DND-41 (cell line): ENCODE results near the gene IWS1.
"Not testable (repeated sequence)": the region's sequence is repeated elsewhere in the genome, so short reads cannot be mapped to it uniquely, and the experiment has no call there.

ENCODE experiments used
- ATAC-seq: fragments of 200-7000 bp; cut with Tn5 transposase; 3 replicates; pipeline ENCODE4 v1.9.1; 2021; ENCODE audit warnings: low read depth; ENCODE audit not compliant: insufficient read depth
- DNase-seq: peaks from one replicate; pipeline ENCODE4 v3.0.0-alpha.2; 2020
- H2AFZ ChIP-seq: 2 replicates; pipeline ENCODE4 v1.6.0; 2012; ENCODE audit warnings: low read depth, low read length
- H3K27ac ChIP-seq: 2 replicates; pipeline ENCODE4 v1.5.1; 2012; ENCODE audit warnings: low read length, inconsistent platforms
- H3K27me3 ChIP-seq: fragments of 200-600 bp; sonication (generic); 2 replicates; pipeline ENCODE4 v1.6.0; 2012; ENCODE audit warnings: low read length, mild to moderate bottlenecking, inconsistent platforms; ENCODE audit not compliant: insufficient read depth, poor library complexity
- H3K36me3 ChIP-seq: 2 replicates; pipeline ENCODE4 v1.5.1; 2012; ENCODE audit warnings: low read length, inconsistent platforms; ENCODE audit not compliant: insufficient read depth
- H3K4me1 ChIP-seq: 2 replicates; pipeline ENCODE4 v1.5.1; 2012; ENCODE audit warnings: mild to moderate bottlenecking, low read length; ENCODE audit not compliant: insufficient read depth
- H3K4me2 ChIP-seq: 2 replicates; pipeline ENCODE4 v1.6.0; 2012; ENCODE audit warnings: mild to moderate bottlenecking, moderate library complexity, low read length, inconsistent platforms; ENCODE audit not compliant: insufficient read depth
- H3K4me3 ChIP-seq, 2 experiments: fragments of 200-600 bp in 1 of 2; shearing (Covaris generic) in 1 of 2; 2 replicates each; pipeline ENCODE4 v1.5.1; 2012 to 2016; ENCODE audit warnings: inconsistent platforms in 2 of 2, low read length in 2 of 2, mild to moderate bottlenecking in 2 of 2, low read depth in 1 of 2, moderate library complexity in 1 of 2
- H3K79me2 ChIP-seq: 2 replicates; pipeline ENCODE4 v1.6.0; 2012; ENCODE audit warnings: low read length, inconsistent platforms; ENCODE audit not compliant: insufficient read depth
- H3K9ac ChIP-seq: 2 replicates; pipeline ENCODE4 v1.6.0; 2012; ENCODE audit warnings: low read depth, mild to moderate bottlenecking, inconsistent platforms, low read length, moderate library complexity
- H3K9me3 ChIP-seq: 2 replicates; pipeline ENCODE4 v1.5.1; 2012; ENCODE audit warnings: low read length, moderate library complexity, mild to moderate bottlenecking, inconsistent platforms; ENCODE audit not compliant: insufficient read depth, severe bottlenecking
- H4K20me1 ChIP-seq: 2 replicates; pipeline ENCODE4 v1.6.0; 2012; ENCODE audit warnings: low read length; ENCODE audit not compliant: insufficient read depth
- CTCF ChIP-seq: IDR thresholded peaks from 2 replicates; pipeline ENCODE4 v1.5.1; 2012; ENCODE audit warnings: borderline replicate concordance, low read length, moderate library complexity, mild to moderate bottlenecking; ENCODE audit not compliant: poor library complexity, severe bottlenecking; ENCODE audit errors: extremely low read depth
- EZH2 ChIP-seq: IDR thresholded peaks from 3 replicates; pipeline ENCODE4 v1.6.1; 2012; ENCODE audit warnings: borderline replicate concordance, low read depth, mild to moderate bottlenecking, moderate library complexity, low read length, inconsistent platforms; ENCODE audit not compliant: severe bottlenecking

The IWS1 gene

GRCh38 chr2:127527001-127527804, 914 bp upstream of the IWS1 start:
- H3K9me3 ChIP-seq = no peaks in the 10 kb centered on the region
- TF ChIP-seq CTCF = no peak
- TF ChIP-seq EZH2 = no peak
- no peak for DNase-seq
- peak overlapping the region; percentile 91 for H3K4me2 ChIP-seq
- H3K27ac ChIP-seq = peak overlapping the region; percentile 95
- H3K79me2 ChIP-seq = peaks cover 43% of the 10 kb centered on the region
- peaks cover 25% of the 10 kb centered on the region for H3K36me3 ChIP-seq
- H3K4me3 ChIP-seq = peak overlapping the region; percentile 71 to 89; a peak in 3 of 4 replicates
- H3K4me1 ChIP-seq = peaks cover 50% of the 10 kb centered on the region
- peaks cover 22% of the 10 kb centered on the region; the same call in 1 of the 2 replicates for H4K20me1 ChIP-seq
- H2AFZ ChIP-seq = peak overlapping the region; percentile 90
- ATAC-seq = peak; percentile 18
- peak overlapping the region; percentile 87 for H3K9ac ChIP-seq
- H3K27me3 ChIP-seq = no peaks in the 10 kb centered on the region

GRCh38 chr2:127525691-127526131, 578 bp downstream of the IWS1 start:
- peaks cover 27% of the 10 kb centered on the region; the same call in 1 of the 2 replicates for H4K20me1 ChIP-seq
- peak overlapping the region; percentile 87 for H3K9ac ChIP-seq
- peak overlapping the region; percentile 95 for H3K27ac ChIP-seq
- H3K9me3 ChIP-seq = no peaks in the 10 kb centered on the region
- H3K36me3 ChIP-seq = peaks cover 39% of the 10 kb centered on the region
- H3K4me3 ChIP-seq = peak overlapping the region; percentile 71 to 89
- H3K79me2 ChIP-seq = peaks cover 58% of the 10 kb centered on the region
- peak overlapping the region; percentile 91 for H3K4me2 ChIP-seq
- H3K27me3 ChIP-seq = no peaks in the 10 kb centered on the region
- ATAC-seq (peak; percentile 18), DNase-seq (peak; percentile 39)
- H2AFZ ChIP-seq = peak overlapping the region; percentile 90
- peaks cover 54% of the 10 kb centered on the region for H3K4me1 ChIP-seq
- TF ChIP-seq CTCF (no peak), EZH2 (no peak)

GRCh38 chr2:127524198-127524834, 2.0 kb downstream of the IWS1 start:
- Histone ChIP-seq H3K4me1 (peaks cover 54% of the 10 kb centered on the region), H3K79me2 (peaks cover 72% of the 10 kb centered on the region), H3K4me3 (peak overlapping the region in 1 of 2 experiments; percentile 89; a peak in 2 of 4 replicates), H3K4me2 (peak overlapping the region; percentile 91), H4K20me1 (peaks cover 31% of the 10 kb centered on the region; the same call in 1 of the 2 replicates), H3K36me3 (peaks cover 53% of the 10 kb centered on the region), H3K9ac (peak overlapping the region; percentile 13; the same call in 1 of the 2 replicates)
- not testable (repeated sequence) for H3K27me3 ChIP-seq, H3K9me3 ChIP-seq, H2AFZ ChIP-seq, ATAC-seq, H3K27ac ChIP-seq, DNase-seq
